NCI-H2081 (cell line): ENCODE data around the gene SMC1A.
"Not testable (repeated sequence)": the region's sequence is repeated elsewhere in the genome, so short reads cannot be mapped to it uniquely, and the experiment has no call there.

Experiments
- DNase-seq, 2 experiments: peaks; one replicate each; lab custom pipeline; 2025; lab: John Stamatoyannopoulos, UW

SMC1A gene

DNA sequence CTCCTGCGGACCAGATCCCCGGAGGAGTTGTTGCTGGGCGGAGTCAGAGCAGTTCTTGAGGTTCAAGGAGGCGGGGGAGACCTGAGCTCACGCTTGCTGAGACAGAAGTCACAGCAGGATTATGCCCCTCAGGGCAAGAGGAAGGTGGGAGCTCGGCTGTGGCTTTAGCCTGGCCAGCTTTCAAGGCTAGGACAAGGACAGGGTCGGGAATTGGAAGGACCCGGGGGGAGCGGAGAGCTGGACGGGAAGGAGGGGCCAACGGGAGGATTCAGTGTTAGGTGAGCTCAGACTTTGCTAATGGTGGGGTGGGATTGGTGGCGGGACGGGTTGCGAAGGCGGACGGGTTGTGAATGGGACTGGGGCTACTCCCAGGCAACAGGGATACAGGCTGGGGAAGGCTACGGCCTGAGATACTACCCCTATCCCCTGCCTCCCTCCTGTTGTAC is 430 bp upstream of the SMC1A start, which contains the start of gene RIBC1:
Gene RIBC1, plus strand, starts transcription at position 13 of the 446 bp plus-strand sequence. CDS start 3,404 bp downstream, outside the sequence.
- DNase-seq = no peak

DNA sequence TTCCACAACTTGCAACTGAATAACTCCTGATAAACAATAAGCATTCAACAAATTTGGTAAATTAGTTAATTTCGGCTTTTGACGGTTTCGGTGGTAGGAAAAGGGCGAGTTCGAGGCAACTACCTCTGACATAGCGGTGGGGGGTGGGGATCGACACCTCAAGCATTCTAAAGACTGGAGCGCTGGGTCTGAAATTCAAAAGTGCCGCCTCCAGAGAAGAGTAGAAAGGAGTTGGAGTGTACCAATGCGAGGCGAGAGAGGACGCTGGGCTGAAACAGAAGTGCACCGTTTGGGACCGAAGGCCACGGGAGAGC is 725 bp downstream of the SMC1A start:
- no peak for DNase-seq

DNA sequence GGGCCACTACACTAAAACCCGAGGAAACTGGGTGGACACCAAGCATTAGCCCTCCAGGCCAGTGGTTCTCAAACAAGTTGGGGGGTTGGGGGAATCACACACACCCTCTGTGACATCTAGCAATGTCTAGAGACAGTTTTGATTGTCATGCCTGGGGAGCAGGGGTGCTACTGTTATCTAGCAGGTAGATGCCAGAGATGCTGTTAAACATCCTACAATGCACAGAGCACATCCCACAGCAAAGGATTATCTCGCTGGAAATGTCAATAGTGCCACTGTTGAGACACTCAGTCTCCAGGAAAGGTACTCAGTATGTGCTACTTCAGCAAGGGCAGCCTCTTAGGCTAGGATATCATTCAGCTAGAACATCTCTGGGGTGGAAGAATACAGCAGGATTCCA is 1.3 kb downstream of the SMC1A start:
- no peak for DNase-seq

DNA sequence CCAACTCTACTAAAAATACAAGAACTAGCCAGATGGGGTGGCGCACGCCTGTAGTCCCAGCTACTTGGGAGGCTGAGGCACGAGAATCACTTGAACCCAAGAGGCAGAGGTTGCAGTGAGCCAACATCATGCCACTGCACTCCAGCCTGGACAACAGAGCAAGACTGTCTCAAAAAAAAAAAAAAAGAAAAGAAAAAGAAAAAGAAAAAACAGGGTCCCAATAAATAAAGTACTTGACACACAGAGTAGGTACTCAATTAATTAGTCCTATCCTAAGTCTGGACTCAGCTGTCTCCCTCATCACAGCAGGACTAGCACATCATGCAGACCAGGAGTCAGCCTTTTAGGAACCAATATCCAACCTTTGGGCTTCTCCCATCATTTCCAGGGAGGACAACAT is 2.1 kb downstream of the SMC1A start:
- DNase-seq = not testable (repeated sequence)

DNA sequence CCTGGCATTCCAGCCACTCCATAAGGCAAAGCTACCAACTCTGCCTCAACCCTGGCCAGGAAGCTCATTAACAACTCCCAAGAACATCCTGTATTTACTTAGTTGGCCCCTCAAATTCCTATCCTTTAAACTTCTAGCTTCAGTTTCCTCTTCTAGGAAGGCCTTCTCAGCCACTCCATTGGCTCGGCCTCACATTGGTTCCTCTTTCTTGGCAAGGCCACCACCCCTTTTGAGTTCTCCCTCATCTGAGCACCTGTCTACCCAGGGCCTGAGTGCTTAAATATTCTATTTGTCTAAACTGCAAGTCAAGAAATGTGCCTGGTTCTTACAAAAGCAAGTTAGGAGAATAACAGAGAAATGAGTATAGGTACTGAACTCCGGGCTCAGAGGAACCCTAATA is 10.0 kb downstream of the SMC1A start:
- no peak for DNase-seq

DNA sequence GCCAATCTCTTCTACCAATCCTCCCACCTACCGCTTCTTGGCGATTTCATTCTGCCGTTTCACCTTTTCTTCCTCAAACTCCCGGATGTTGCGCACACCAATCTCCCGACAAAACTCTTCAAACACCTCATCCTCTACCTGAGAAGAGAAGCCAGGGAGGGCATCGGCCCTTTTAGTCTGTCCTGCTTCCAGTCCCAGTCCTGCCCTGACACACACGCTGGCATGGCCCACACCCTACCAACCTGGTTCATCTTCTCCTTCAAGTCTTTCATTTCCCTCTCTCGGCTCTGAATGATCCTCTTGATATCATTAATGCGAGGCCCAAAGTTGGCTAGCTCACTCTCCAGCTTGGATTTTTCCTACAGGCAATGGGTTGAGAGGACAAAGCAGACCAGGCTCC is 18.9 kb downstream of the SMC1A start:
- DNase-seq = no peak

DNA sequence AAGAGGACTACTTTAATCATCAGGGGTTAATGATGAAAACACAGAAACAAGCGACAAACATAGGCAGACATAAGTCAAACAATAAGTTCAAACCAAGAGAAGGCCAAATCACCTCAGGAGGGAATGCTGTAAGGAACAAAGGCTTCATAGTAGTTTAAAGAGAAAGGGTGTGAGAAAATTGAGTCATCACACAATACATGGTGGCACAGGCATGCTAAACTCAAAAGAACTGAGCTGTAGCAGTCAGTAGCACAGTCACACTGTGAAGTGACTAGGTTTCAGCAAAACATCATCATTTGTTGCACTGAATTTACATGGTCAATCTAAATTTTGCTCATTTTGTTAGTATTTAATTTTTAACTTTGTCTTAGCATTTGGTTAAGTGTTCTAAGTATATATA is 24.2 kb downstream of the SMC1A start:
- no peak for DNase-seq

DNA sequence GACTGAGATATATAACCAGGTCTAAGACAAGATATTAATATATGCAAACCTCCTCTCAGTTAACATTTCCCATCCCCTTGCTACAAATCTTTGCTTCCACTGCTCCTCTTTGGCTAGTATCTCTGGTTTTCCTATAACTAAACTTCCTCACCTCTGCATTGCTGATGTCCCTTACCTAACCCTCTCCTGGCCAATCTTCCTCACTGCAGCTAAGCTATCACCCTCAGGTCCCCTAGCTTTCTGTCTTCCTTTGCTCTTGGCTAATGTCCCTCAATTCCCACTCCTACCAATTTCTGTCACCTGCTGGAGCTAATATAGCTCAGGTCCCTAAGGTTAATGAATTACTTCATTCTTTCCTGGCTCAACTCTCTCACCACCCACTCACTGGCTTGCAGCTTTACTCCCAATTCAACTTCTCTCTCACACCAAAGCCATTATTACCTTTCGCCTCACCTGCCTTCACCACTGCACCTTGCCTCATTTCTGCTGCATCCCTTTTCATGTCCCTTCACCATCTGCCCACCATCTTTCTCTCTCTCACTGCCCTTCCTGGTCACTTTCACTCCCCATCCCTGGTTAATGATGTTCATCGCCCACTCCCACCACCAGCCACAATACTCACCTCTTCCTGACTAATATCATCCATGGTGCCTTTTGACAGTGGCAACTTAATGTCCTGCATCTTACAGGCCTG is 26.7 kb downstream of the SMC1A start:
- DNase-seq = no peak

DNA sequence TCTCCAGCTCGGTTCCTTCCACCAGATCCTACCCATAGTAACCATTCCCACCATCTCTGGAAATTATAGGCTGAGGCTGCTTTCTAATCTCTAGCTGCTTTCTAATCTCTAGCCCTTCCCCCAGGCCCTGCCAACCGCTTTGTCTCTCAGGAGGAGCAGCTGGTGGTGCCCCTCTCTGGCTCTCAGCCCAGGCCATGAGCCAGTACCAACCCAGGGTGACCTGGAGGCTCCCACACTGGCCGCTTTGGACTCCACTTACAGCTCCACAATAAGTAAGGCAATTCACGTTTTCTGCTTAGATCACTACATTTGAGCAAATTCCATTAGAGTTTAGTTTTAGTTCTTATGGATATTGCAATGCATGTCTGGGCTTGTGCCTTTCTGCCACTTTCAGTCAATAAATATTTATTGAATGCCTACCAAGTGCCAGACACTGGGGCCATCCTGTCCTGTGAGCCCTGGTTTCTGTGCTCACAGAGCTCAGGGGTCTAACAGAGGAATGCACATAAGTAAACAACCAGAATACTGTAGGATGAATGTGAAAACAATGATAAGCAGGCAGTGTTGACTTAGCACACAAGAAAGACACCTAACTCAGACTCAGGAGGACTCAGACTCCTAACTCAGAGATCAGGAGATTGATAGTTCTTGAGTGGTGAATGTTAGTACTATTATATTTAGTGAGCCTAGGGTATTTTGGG is 38.9 kb downstream of the SMC1A start:
- no peak for DNase-seq

DNA sequence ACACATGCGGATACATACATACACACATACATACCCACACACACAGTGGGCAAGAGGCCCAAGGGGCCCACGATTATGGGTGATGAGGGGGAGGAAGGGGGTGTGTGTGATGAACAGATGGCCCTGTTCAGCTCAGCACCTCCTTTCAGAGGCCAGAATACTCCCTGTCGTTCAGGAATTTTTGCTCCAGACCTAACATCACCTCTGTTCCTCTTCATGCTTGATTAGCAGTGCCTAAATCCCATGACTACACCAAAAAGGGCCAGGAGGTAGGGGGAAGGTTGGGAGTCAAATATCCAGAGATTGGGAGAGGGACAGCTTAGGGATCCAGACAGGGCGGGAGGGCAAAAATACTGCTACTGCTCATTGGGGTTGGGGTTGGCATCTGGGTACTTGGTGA is 42.7 kb downstream of the SMC1A start:
- DNase-seq = no peak

DNA sequence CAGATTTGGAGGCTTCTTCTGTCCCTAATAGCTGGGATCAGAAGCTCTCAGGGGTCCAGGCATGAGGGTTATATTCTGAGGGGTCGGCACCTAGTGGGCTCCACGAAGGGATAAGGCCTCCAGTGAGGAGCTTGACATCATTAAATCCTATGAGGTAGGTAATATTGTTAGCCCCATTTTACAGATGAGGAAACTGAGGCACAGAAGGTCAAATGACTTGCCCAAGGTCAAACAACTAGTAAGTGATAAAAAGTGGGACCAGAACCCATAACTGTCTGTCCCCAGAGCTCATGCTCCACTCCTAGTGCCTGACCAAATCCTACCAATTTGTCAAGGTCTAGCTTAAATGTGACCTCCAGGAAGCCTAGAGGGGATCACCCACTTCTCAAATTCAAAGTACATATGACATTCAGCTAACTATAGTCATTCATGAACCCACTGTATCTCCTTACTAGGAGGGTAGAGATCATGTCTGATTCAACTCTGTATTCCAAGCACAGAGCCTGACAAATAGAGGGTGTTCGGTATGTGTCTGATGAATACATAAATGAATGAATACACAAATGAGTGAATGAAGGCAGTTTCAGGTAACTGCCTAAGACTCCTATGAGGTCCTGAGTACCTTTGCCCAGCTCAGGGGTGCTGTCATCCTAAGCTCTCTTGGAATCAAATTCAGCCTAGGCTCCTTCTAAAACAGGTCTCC is 43.3 kb downstream of the SMC1A start:
- no peak for DNase-seq

DNA sequence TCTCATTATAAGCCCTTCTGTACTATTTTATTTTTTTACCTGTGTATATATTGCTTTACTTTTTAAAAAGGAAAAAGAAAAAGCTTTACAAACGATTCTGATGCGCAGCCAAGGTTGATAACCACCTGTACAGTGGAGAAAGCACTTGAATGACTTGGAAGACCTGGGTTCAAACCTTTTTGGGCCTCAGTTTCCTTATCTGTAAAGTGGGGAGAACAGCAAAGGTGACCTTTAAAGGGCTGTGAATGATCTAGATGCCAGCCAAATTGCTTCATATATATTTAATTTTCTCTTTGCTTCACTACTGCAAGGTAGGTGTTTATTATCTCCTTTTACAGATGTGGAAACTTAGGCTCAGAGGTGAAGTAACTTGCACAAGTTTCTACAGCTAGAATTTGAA is 45.0 kb downstream of the SMC1A start:
- DNase-seq = no peak

DNA sequence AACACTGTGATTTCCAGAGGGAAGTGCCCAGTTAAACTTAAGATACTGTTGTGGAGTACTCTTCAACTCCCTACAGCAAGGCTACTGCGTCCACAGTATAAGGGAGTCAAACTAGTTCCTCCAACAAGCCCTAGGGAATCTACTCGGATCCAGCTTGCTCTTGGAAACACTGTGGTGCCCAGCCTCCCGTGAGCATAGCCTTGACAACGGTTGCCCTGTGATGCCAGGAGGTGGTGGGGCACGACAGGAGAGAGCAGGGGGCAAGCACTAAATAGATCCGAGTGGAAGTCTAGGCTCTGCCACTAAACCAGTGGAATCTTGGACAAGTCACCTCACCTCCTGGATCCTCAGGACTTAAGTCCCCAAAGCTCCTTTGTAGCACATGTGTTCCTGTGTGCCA is 45.6 kb downstream of the SMC1A start:
- DNase-seq = no peak

DNA sequence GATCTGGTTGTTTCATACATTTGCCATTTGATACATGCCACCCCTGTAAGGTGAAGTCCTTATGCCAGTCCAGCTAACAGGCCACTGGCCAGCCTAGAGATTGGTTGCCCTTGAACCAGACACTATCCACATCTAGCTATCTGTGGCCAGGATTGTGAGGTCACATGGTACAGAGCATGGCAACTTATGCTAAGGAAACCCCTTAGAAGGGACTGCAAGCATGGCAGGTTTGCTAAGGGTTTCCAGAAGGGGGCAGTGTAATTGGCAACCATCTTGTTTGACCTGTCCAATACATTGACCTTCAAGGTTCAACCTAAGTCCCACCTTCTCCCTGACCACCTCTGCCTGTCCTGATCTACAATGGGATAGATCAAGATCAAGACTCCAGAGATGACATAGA is 47.5 kb downstream of the SMC1A start:
- no peak for DNase-seq

DNA sequence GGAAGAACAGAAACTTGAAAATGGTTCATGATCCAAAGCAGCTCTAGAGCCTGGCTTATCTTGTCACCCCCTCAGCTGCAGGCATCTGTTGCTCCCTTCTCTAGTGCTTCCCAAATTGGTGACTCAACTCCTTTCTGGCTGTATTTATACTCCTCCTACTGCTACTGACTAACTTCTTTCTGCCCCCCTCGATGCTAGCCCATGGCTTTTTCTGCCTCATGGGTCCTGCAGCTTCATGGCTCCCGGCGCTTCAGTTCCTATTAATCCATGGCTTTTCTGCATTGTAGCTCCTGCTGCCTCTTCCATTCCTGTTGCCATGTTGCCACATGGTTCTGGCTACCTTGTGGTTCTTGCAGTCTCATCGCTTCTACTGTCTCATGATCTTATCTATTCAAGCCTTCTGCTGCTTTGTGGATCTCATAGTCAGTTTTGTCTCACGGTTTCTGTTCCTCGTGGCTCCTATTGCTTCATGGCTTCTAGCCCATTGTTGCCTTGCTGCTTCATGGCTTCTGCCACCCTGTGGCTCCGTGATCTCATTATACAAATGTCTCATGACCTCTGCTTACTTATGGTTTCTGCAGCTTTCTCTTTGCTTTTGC is 48.1 kb downstream of the SMC1A start:
- no peak for DNase-seq

DNA sequence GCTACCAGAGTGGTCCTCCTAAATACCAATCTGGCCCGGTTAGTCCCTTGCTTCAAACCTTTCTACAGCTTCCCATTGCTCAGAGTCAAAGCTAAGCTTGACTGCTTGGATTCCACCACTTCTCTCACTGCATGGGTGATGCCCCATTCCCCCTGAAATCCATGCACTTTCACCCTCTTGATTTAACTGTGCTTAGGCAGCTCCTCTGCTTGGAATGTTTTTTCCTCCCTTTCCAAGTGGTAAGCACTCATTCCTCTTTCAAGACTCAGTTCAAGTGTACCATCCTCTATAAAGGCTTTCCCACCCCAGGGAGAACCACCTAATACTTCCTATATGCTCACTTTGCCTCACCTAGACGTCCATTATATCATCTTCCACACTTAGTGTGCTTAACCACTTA is 49.1 kb downstream of the SMC1A start:
- DNase-seq = no peak

DNA sequence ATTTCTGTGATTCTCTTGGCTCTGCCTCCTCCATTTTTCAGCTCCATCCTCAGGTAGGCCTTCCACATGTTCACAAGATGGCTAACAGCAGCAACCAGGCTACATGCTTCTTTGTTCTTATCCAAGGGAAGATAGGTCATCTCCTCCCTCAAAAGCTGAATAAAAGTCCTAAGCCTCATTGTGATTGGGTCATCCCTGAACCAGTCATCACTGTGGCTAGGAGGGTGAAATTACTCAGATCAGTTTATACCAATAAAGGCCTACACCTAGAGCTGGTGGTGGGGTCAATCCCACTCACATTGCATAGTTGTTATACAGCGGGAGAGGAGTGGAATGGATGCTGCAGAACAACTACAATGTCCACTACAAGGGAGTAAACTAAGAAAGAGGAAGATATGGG is 56.0 kb downstream of the SMC1A start:
- not testable (repeated sequence) for DNase-seq

DNA sequence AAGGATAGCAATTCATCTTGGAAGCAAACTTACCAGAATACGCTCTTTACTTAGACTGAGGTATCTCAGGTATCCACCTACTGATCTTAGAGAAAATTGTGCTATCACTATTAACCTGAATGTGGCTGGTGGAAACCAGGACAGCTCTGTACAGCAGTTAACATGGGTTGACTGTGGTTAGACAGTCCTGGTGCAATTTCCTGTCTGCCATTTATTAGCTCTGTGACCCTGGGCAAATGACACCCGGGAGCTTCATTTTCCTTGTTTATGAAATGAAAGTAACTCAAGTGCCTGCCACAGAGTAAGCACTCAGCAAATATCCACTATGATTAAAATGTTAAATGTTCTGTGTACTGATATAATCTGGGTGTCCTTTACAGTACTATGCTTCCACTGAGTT is 60.0 kb downstream of the SMC1A start:
- no peak for DNase-seq

DNA sequence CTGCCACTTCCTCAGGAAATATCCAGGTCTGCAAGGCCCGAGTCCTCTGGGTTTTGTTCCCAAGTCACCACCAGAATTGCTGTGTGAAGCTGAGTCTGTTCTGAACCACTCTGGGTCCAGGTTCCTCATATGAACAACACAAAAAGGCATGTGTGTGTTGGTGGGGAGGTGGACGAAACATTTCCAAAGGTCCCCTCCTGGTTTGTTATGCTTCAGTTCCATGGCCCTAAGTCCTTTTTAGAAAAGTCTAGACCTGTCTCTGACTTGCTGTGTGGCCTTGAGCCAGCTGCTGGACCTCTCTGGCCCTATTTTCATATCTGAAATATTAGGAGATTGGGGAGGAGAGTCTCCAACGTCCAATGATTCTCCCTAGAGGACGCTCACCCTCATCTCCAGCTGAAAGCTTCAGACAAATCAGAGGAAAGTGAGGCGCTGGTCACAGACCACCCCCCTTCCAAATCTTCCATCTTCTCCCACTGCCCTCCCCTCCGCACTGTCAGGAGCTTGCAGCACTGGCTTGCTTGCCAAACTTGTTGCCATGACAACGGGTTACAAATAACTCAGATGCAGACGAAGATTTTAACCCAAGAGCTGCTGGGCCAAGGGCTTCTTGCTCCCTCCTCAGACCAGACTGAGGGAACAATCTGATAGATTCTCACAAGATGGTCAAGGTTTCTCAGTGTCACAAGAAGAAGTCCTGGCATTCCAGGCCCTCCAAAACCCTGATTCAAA is 64.5 kb downstream of the SMC1A start:
- DNase-seq = no peak

DNA sequence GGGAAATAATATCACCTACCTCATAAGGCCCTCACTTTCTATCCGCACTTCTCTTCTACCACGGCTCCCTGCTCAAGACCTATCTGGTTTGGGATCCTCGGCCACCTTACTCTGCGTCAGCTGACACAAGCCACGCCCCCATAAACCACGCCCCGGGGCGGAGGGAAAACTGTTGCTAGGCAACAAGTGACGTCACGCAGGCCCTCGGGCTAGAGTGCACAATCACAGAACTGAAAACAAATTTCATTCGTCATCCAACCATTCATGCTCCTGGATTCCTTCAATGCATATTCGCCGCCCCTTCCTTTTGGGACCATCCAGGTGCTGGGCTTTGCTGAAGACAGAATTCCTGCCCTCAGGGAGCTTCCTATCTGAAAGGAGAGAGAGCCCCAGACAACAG is 66.3 kb downstream of the SMC1A start:
- no peak for DNase-seq

DNA sequence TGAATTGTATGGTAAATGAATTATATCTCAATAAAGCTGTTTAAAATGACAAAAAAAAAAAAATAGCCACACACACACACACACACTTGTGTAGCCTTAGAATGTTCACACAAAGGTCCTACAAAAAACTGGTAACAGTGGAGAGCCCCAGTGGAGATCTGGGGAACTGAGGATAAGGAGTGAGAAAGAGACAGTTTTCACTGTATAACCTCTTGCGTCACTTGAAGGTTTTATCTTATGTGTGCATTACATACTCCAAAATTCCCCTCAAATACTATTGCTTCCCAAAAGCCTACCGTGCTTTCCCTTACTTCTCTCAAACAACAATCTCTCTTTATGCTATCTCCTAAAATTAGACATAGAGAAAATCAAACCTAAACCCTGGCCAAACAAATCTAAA is 67.8 kb downstream of the SMC1A start:
- DNase-seq = no peak

DNA sequence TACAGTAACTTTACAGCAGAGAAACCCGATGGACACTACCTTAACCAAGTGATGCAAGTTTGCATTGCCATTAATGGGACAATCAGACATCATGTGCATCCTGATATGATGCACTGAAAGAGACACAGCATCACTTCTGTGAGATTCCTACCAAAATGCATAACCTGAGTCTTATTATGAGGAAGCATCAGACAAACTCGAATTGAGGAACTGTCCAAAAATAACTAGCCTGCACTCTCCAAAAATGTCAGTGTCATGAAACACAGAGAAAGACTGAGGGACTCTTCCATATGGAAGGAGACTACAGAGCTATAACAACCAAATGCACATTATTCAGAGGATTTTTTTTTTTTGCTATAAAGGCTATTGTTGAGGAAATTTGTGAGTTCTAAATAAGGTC is 74.5 kb downstream of the SMC1A start:
- DNase-seq = no peak
